Esophagus muscularis mucosa (tissue), 4 donors: ENCODE measurements around the gene RC3H2.

Experiments
- EP300 ChIP-seq: sonication (generic); formaldehyde crosslinking; IDR thresholded peaks from one replicate; pipeline ENCODE4 v1.6.1; 2017; ENCODE audit warnings: antibody characterized with exemption
- POLR2A ChIP-seq: fragments of 450-650 bp; IDR thresholded peaks from one replicate; pipeline ENCODE4 v1.6.1; 2017; ENCODE audit warnings: antibody characterized with exemption, moderate library complexity, mild to moderate bottlenecking, low read depth
- POLR2AphosphoS5 ChIP-seq, 2 donors: sonication (generic); formaldehyde crosslinking; IDR thresholded peaks; one replicate each; pipeline ENCODE4 v1.6.1; 2017; ENCODE audit warnings: antibody characterized with exemption in 2 of 2
- TF ChIP-seq, protein P1 (sequence below), 3 experiments: fragments of 200-600 bp in 2 of 3; fragments of 450-650 bp in 1 of 3; sonication (generic) in 2 of 3; IDR thresholded peaks; one replicate each; pipeline ENCODE4 v1.5.1; 2017 to 2019; ENCODE audit warnings: antibody characterized with exemption in 3 of 3, mild to moderate bottlenecking in 2 of 3, moderate library complexity in 1 of 3

DNA sequence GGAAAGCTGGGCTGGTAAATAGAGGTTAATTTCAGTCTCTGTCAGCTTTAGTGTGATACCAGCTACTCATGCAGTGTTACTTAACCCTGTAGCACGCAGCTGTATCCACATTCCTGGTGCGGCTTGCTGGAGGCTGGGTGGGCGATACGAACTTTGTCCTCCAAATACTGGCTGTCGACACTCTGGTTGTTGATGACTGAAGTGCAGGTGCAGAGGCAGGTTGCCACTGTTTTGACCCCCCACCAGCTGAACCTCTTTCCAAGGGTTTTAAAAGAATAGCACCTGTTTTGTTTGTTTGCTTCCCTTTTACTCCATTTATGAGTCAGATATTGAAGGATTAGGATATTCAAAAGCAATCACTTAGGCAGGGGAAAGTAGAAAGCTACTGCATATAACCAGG lies 31.3 kb upstream of the RC3H2 start:
- TF ChIP-seq, protein P1, sequence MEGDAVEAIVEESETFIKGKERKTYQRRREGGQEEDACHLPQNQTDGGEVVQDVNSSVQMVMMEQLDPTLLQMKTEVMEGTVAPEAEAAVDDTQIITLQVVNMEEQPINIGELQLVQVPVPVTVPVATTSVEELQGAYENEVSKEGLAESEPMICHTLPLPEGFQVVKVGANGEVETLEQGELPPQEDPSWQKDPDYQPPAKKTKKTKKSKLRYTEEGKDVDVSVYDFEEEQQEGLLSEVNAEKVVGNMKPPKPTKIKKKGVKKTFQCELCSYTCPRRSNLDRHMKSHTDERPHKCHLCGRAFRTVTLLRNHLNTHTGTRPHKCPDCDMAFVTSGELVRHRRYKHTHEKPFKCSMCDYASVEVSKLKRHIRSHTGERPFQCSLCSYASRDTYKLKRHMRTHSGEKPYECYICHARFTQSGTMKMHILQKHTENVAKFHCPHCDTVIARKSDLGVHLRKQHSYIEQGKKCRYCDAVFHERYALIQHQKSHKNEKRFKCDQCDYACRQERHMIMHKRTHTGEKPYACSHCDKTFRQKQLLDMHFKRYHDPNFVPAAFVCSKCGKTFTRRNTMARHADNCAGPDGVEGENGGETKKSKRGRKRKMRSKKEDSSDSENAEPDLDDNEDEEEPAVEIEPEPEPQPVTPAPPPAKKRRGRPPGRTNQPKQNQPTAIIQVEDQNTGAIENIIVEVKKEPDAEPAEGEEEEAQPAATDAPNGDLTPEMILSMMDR (IDR thresholded peaks at IDR 0.05), result no peak
- TF ChIP-seq POLR2AphosphoS5 (IDR thresholded peaks at IDR 0.05) (no peak), POLR2A (no peak), EP300 (no peak)
